GM12875 (cell line): ENCODE results near the gene FOSL2.

Experiments
- H3K4me3 ChIP-seq: one replicate; pipeline ENCODE4 v1.5.1; 2011; ENCODE audit warnings: low read depth, low read length, control low read depth
- TF ChIP-seq, protein P1 (sequence below): IDR thresholded peaks from 2 replicates; pipeline ENCODE4 v1.5.1; 2011; ENCODE audit warnings: low read depth, mild to moderate bottlenecking, control low read depth, inconsistent platforms, low read length, moderate library complexity, borderline replicate concordance; ENCODE audit not compliant: insufficient read depth

Gene FOSL2

DNA sequence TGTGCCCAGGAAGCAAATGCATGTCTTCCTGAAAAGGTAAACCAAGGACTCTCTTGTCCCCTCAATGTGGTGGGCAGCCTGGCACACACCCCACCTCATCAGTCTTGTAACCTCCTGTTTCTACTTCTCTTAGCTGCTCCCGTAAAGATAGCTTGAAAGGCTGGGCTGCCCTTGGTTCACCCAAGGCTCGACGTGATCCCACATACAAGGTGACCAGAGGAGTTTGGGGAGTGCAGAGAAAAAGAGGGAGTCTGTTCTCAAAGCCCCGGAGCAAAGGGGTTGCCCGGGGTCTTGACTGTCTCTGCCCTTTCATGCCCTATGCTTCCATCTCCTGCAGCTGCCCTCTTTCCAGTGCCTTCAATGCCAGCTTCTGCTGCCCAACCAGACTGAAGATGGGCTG is 18.3 kb upstream of the FOSL2 start:
- TF ChIP-seq, protein P1, sequence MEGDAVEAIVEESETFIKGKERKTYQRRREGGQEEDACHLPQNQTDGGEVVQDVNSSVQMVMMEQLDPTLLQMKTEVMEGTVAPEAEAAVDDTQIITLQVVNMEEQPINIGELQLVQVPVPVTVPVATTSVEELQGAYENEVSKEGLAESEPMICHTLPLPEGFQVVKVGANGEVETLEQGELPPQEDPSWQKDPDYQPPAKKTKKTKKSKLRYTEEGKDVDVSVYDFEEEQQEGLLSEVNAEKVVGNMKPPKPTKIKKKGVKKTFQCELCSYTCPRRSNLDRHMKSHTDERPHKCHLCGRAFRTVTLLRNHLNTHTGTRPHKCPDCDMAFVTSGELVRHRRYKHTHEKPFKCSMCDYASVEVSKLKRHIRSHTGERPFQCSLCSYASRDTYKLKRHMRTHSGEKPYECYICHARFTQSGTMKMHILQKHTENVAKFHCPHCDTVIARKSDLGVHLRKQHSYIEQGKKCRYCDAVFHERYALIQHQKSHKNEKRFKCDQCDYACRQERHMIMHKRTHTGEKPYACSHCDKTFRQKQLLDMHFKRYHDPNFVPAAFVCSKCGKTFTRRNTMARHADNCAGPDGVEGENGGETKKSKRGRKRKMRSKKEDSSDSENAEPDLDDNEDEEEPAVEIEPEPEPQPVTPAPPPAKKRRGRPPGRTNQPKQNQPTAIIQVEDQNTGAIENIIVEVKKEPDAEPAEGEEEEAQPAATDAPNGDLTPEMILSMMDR, result no peak
- no peak overlapping the region for H3K4me3 ChIP-seq

DNA sequence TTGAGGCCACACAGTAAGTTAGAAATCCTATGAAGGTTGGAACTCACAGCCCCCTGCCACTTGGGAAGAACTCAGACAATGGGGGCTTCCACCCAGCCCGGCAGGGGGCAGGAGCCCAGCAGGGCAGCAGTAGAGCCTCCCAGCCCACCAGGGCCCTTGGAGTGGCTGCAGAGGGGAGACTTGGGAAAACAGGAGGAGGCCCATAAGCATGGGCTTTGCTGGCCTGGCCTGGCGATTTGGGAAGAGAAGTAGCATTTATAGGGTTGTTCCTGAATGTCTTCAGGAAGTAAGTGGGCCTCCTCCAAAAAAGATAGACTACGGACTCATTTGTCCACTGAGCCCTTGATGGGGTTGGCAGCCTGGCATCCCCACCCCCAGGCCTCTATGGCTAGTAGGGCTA is 17.4 kb upstream of the FOSL2 start:
- no peak overlapping the region for H3K4me3 ChIP-seq
- TF ChIP-seq, protein P1, result no peak

DNA sequence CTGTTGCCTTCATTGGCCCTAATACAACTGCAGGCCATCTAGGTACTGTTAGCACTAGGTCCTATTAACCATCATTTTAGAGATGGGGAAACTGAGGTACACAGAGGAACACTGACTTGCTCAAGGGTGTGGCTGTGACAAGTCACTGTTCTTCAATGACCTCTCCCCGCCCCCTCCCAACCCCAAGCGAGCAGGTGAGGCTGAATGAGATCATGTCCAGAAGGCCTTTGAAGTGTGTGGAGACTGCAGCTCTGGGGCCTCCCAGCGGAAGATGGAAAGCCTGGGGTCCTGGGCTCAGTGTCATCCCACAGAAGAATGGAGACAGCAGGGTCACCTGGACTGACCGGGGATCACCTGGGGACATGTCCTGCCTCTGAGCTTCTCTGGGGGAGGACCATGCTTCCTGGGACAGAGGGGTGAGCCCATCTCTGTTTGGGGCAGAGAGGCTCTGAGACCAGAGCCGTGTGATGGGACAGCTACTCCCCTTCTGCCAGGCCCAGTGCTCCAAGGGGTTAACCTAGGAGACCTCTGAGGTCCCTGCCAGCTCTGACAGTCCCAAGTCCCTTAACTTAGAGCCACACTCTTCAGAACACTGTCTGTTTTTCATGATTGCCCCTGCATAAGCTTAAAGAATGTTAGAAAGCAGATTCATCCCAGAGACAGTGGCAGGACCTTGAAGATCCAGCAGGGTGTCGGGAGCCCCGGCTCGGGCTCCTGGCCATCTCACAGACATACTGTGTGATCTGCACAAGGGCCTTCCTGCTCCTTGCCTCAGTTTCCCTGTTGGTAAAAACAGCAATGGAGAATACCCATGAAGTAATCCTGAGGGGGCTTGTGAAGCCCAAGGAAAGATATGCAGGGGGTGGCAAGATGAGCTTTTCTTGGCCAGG is 16.7 kb upstream of the FOSL2 start:
- no peak overlapping the region for H3K4me3 ChIP-seq
- TF ChIP-seq, protein P1, result no peak

DNA sequence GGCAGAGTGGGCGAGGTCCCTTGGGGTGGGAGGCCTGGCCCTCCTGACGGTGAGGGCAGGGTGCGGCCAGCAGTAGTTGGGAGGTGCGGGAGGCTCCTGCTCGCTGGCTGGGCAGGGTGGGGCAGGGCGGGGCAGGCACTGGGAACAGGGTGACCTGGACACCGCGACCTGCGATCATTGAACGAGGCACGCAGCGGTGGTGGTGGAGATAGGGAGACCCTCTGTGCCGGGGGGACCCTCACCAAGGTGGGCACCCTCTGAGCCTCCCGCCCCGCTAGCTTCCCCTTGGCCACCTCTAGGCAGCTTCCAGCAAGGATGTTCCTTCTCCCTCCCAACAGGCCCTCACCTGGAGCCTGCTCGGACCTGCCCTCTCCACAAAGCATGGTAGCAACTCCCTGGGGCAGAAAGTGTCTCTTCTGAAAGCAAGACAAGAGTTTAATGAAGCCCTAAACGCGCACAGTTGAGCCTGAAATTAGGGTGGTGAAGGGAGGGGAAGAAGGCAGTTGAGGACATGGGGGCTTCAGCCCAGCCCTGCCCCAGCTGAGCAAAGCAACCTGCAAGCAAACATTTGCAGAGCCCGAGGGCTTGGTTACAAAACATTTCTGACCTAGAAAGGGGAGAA is 15.4 kb upstream of the FOSL2 start:
- TF ChIP-seq, protein P1, result no peak
- H3K4me3 ChIP-seq, result no peak overlapping the region

DNA sequence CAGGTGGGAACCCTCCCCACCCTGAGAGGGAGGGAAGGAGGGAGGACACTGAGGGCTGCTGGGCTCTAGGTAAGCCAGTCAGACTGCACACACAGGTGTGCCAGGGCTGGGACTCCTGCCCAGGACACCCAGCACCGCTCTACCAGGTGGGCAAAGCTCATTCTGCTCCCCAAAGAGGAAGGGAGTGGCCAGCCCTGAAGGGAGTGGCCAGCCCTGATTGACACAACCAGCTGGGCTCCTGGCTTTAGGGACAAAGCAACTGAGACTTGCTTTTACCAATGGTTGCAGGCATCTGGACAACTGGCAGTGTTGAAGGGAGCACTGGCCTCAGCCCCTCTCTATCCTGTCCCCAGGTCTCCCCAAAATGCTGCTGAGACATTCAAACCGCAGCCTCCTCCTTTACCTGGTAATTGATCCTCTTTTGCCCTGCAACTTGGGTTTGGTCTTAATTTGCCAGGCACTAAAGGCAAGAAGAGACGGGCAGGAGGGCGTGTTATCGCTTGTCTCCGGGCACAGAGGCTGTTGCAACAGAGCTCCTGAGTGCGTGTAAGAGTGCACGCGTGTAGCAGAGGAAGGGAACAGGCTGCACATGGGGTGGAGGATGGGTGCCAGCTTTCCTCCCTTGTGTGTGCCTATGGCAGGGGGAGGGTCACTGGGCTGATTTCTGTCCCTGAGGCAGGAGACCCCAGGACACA is 14.5 kb upstream of the FOSL2 start:
- H3K4me3 ChIP-seq, result no peak overlapping the region
- TF ChIP-seq, protein P1, result no peak

DNA sequence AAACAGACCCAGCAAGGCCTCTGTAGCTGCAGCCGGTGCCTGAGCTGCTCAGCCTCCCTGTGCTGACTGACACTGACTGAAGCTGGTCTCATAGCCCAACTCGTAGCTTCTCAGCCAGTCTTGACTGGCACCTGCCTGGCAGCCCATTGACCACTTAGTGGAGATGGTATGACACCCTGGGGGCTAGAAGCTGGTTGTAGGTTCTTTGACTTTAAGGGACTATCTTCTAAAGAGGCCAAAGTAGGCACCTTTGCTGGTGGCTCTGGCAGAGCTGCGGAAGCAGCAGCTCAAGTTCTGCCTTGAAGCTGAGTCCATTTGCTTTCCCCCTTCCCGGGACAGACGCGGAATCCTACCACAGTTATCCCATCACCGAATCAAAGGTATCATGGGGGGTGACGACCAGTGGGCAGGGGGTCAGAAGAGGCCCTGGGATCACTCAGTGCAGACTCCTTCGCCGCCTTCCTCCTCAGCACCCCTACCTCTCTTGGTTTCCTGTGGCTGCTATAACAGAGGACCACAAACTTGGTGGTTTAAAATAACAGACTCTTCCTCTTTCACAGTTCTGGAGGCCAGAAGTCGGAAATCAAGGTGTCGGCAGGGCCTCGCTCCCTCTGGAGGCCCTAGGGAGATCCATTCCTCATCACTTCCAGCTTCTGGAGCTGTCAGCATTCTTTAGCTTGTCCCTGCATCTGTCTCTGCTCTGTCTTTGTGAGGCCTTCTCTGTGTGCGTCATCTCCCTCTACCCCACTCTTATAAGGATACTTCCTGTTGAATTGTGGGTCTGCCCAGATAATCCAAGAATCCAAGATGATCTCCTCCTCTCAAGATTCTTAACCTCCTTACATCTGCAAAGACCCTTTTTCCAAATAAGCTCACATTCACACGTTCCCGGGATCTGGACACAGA is 13.7 kb upstream of the FOSL2 start:
- no peak overlapping the region for H3K4me3 ChIP-seq
- TF ChIP-seq, protein P1, result no peak
